ENCODE measurements around the gene ANO7. TPM values are rescaled to one million over a fixed set of nuclear protein-coding genes. Genes with fewer than 3 reads are reported as not detected.

Gene ANO7
- total and polyA plus RNA-seq, 4 donors = 0.71 to 1.1 (median 0.86) TPM

DNA sequence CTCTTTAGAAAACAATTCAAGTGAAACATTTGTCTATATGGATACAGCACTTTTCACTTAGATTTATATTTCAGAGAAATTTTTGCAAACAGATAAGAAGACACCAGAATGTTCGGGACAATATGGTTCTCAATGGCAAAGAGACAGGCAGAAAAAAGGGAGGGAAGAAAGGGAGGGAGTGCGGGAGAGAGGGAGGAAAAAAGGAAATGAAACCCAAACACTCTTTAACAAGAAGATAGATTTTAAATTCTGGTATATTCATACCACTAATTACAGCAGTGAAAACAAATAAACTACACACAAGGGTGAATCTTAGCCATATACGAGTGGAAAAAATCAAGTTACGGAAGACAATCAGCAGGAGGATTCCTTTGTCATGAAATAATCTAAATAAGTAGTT, 42.2 kb upstream of the ANO7 start:
- ATAC-seq (ENCODE audit: insufficient read depth, low FRiP score) (no peak), DNase-seq (no peak)
- Histone ChIP-seq H3K4me3 (no peak overlapping the region), H3K27me3 (ENCODE audit: control insufficient read depth in 3 of 3, insufficient read depth in 3 of 3, low read length in 2 of 3) (no peaks in the 10 kb centered on the region), H3K9me3 (ENCODE audit: control insufficient read depth in 4 of 4, insufficient read depth in 3 of 4, low read length in 3 of 4) (no peaks in the 10 kb centered on the region), H3K36me3 (ENCODE audit: control insufficient read depth in 4 of 4, insufficient read depth in 4 of 4, low read length in 4 of 4) (peaks cover 0 to 6% (median 0%) of the 10 kb centered on the region in 4 donors), H3K9ac (ENCODE audit: insufficient read depth in 1 of 2, low read length in 2 of 2) (no peak overlapping the region), H3K27ac (ENCODE audit: low read depth in 1 of 2, low read length in 1 of 2) (no peak overlapping the region), H3K4me1 (ENCODE audit: control insufficient read depth in 5 of 5, insufficient read depth in 5 of 5, low read length in 5 of 5) (peaks cover 0 to 19% (median 3%) of the 10 kb centered on the region in 5 donors)
- TF ChIP-seq, protein P1, sequence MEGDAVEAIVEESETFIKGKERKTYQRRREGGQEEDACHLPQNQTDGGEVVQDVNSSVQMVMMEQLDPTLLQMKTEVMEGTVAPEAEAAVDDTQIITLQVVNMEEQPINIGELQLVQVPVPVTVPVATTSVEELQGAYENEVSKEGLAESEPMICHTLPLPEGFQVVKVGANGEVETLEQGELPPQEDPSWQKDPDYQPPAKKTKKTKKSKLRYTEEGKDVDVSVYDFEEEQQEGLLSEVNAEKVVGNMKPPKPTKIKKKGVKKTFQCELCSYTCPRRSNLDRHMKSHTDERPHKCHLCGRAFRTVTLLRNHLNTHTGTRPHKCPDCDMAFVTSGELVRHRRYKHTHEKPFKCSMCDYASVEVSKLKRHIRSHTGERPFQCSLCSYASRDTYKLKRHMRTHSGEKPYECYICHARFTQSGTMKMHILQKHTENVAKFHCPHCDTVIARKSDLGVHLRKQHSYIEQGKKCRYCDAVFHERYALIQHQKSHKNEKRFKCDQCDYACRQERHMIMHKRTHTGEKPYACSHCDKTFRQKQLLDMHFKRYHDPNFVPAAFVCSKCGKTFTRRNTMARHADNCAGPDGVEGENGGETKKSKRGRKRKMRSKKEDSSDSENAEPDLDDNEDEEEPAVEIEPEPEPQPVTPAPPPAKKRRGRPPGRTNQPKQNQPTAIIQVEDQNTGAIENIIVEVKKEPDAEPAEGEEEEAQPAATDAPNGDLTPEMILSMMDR (IDR thresholded peaks at IDR 0.05; ENCODE audit: control extremely low read depth, extremely low read depth) = no peak
- WGBS, 2 donors = 75 to 79% methylated on average over 4 of the region's 4 CpGs

DNA sequence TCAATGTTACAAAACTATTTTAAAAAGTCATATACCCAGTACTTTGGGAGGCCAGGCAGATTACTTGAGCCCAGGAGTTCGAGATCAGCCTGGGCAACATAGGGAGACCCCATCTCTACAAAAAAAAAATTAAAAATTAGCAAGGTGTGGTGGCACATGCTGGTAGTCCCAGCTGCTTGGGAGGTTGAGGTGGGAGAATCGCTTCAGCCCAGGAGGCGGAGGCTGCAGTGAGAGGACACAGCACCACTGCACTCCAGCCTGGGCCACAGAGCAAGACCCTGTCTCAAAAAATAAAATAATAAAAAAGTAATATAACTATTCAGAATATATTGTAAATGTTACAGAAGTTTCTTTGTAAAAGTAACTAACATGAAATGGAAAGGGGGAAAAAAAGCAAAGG, 41.1 kb upstream of the ANO7 start:
- WGBS, 2 donors = 98 to 100% methylated on average over 3 of the region's 3 CpGs
- Histone ChIP-seq H3K4me3 (no peak overlapping the region), H3K9me3 (ENCODE audit: control insufficient read depth in 4 of 4, insufficient read depth in 3 of 4, low read length in 3 of 4) (no peaks in the 10 kb centered on the region), H3K27me3 (ENCODE audit: control insufficient read depth in 3 of 3, insufficient read depth in 3 of 3, low read length in 2 of 3) (no peaks in the 10 kb centered on the region), H3K36me3 (ENCODE audit: control insufficient read depth in 4 of 4, insufficient read depth in 4 of 4, low read length in 4 of 4) (peaks cover 0 to 4% (median 0%) of the 10 kb centered on the region in 4 donors), H3K9ac (ENCODE audit: insufficient read depth in 1 of 2, low read length in 2 of 2) (no peak overlapping the region), H3K4me1 (ENCODE audit: control insufficient read depth in 5 of 5, insufficient read depth in 5 of 5, low read length in 5 of 5) (peaks cover 0 to 25% (median 6%) of the 10 kb centered on the region in 5 donors), H3K27ac (ENCODE audit: low read depth in 1 of 2, low read length in 1 of 2) (no peak overlapping the region)
- TF ChIP-seq, protein P1 (IDR thresholded peaks at IDR 0.05; ENCODE audit: control extremely low read depth, extremely low read depth) = no peak
- no peak for ATAC-seq (ENCODE audit: insufficient read depth, low FRiP score)
- DNase-seq = no peak

- Histone ChIP-seq H3K4me1 (ENCODE audit: control insufficient read depth in 5 of 5, insufficient read depth in 5 of 5, low read length in 5 of 5) (peaks cover 0 to 25% (median 6%) of the 10 kb centered on the region in 5 donors), H3K9ac (ENCODE audit: insufficient read depth in 1 of 2, low read length in 2 of 2) (no peak overlapping the region), H3K27me3 (ENCODE audit: control insufficient read depth in 3 of 3, insufficient read depth in 3 of 3, low read length in 2 of 3) (no peaks in the 10 kb centered on the region), H3K9me3 (ENCODE audit: control insufficient read depth in 4 of 4, insufficient read depth in 3 of 4, low read length in 3 of 4) (no peaks in the 10 kb centered on the region), H3K27ac (ENCODE audit: low read depth in 1 of 2, low read length in 1 of 2) (no peak overlapping the region), H3K36me3 (ENCODE audit: control insufficient read depth in 4 of 4, insufficient read depth in 4 of 4, low read length in 4 of 4) (peaks cover 0 to 3% (median 0%) of the 10 kb centered on the region in 4 donors), H3K4me3 (no peak overlapping the region)
- WGBS, 2 donors = 86 to 93% methylated on average over 4 of the region's 4 CpGs
- DNase-seq = no peak
- no peak for ATAC-seq (ENCODE audit: insufficient read depth, low FRiP score)
- TF ChIP-seq, protein P1 (IDR thresholded peaks at IDR 0.05; ENCODE audit: control extremely low read depth, extremely low read depth) = no peak
Observed at GRCh38 chr2:241148239-241148638, 40.2 kb upstream of the ANO7 start.

Measured in lung (tissue), 12 donors.